T-helper 1 cell treated with Interleukin-12 subunit alpha and Interleukin-12 subunit beta and Interleukin-4 antibody, amounts not matched to agents 30 ng/mL and 1 ng/mL, for 36 hours (primary cell): ENCODE measurements around the gene BRD4. TPM values are rescaled to one million over a fixed set of nuclear protein-coding genes. Genes with fewer than 3 reads are reported as not detected.

Experiments
- intact Hi-C: fragments of 100-400 bp; cut with micrococcal nuclease; formaldehyde crosslinking; loops from one replicate; pipeline ENCODE4 v1.15.1; 2024
- total RNA-seq: library from RNA; stranded (reverse); gene quantifications from 2 replicates; pipeline ENCODE4 v1.2.3, GENCODE V29; 2022

Gene BRD4
- total RNA-seq, 1 donor from 2014 or later, result 126 TPM

GRCh38 chr19:15237759-15238638 lies 94.3 kb downstream of the BRD4 start:
- intact Hi-C loops, result no loop called here

- intact Hi-C loops, result no loop called here
These were observed 95.5 kb downstream of the BRD4 start for GRCh38 chr19:15236886-15237285.

GRCh38 chr19:15235781-15236180 lies 96.6 kb downstream of the BRD4 start:
- intact Hi-C loops, result no loop called here

GRCh38 chr19:15234431-15235130 lies 97.8 kb downstream of the BRD4 start:
- intact Hi-C loops, result no loop called here

- intact Hi-C loops, result no loop called here
These were observed 101.1 kb downstream of the BRD4 start for GRCh38 chr19:15231271-15231670.

GRCh38 chr19:15227261-15227660 lies 105.1 kb downstream of the BRD4 start:
- intact Hi-C loops, result no loop called here

GRCh38 chr19:15225760-15226159 lies 106.6 kb downstream of the BRD4 start:
- intact Hi-C loops, result no loop called here

GRCh38 chr19:15223649-15224361 lies 108.5 kb downstream of the BRD4 start:
- intact Hi-C loops, result loop anchor here (1.0 to 2.0 kb wide), 4 partner anchors 155 to 613 kb away; partner anchors contain the start of gene AKAP8

- intact Hi-C loops, result loop anchor here (1.0 to 2.0 kb wide), 4 partner anchors 156 to 614 kb away; partner anchors contain the start of gene AKAP8
These were observed 109.3 kb downstream of the BRD4 start for GRCh38 chr19:15222738-15223648.

- intact Hi-C loops, result no loop called here
These were observed 111.5 kb downstream of the BRD4 start for GRCh38 chr19:15220833-15221232.

GRCh38 chr19:15218501-15218900 lies 113.8 kb downstream of the BRD4 start:
- intact Hi-C loops, result no loop called here

GRCh38 chr19:15216363-15216762 lies 116.0 kb downstream of the BRD4 start:
- intact Hi-C loops, result no loop called here

- intact Hi-C loops, result no loop called here
These were observed 118.5 kb downstream of the BRD4 start for GRCh38 chr19:15213715-15214381.

GRCh38 chr19:15212711-15213110 lies 119.6 kb downstream of the BRD4 start:
- intact Hi-C loops, result no loop called here

GRCh38 chr19:15210323-15210781 lies 122.0 kb downstream of the BRD4 start:
- intact Hi-C loops, result no loop called here

- intact Hi-C loops, result no loop called here
These were observed 130.8 kb downstream of the BRD4 start for GRCh38 chr19:15201374-15202023.

- intact Hi-C loops, result no loop called here
These were observed 131.6 kb downstream of the BRD4 start, which contains the start of gene NOTCH3 for GRCh38 chr19:15200553-15201364. Gene NOTCH3 (minus strand): TSS chr19:15200995. CDS start chr19:15200905, 90 bp downstream.
